Measurements from ENCODE around the gene TRIM39. TPM values are rescaled to one million over a fixed set of nuclear protein-coding genes. Genes with fewer than 3 reads are reported as not detected.
A peak's percentile ranks its signal among the peaks of the same experiment; 100 is the strongest.
"Not testable (repeated sequence)": the region's sequence is repeated elsewhere in the genome, so short reads cannot be mapped to it uniquely, and the experiment has no call there.

The TRIM39 gene
- total RNA-seq, 1 experiment from 2014 or later: 26.8 TPM

DNA sequence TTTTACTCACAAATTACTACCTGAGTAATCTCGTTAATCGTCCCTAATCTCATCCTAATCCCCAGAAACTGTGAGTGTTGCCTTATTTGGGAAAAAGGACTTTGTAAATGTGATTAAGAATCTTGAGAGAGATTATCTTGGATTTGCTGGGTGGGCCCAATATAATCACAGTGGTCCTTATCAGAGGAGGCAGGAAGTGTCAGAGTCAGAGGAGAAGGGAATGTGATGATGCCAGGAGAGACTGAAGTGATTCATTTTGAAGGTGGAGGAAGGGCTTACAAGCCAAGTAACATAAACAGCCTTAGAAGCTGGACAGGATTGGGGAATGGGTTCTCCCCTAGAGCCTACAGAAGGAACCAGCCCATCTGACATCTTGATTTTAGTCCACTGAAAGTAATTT lies 34.9 kb downstream of the TRIM39 start:
- DNase-seq (ENCODE audit: low read depth): no peak

DNA sequence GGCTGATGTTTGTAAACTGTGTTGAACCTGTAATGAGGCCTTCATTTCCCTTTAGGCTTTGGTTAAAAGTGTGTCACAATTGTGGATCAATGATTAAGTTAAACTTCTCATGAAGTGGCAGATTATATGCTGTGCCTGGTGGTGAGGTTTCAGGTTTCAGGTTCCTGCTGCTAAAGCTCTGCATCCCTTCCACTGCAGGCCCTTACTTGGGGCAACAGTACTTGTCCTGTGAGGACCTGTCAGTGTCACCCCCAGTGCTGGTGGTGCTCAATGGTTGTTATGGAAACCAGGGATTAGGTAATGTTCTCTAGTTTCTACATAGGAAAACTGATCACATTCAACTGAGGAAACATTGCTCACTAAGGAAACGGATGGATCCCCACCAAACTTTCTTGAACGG lies 36.7 kb downstream of the TRIM39 start:
- no peak for DNase-seq (ENCODE audit: low read depth)

DNA sequence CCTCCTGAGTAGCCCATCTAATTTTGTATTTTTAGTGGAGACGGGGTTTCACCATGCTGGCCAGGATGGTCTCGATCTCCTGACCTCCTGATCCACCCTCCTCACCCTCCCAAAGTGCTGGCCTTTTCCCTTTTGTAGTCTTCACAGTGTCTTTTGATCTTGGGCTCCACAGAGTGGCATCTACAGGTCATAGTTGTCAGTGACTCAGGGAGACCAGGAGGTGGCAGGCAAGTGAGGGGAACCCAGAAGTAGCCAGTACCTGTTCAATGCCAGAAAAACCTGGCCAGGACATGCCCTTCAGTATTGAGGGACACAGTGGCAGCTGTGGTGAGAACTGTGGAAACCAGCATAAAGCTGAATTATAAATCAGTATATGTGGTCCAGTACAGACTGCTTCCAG lies 37.9 kb downstream of the TRIM39 start:
- DNase-seq (ENCODE audit: low read depth): peak; percentile 11

DNA sequence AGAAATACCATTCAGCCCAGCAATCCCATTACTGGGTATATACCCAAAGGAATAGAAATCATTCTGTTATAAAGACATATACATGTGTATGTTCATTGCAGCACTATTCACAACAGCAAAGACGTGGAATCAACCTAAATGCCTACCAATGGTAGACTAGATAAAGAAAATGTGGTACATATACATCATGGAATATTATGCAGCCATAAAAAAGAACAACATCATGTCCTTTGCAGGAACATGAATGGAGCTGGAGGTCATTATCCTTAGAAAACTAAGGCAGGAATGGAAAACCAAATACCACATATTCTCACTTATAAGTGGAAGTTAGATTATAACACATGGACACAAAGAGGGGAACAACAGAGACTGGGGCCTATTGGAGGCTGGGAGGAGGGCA lies 42.6 kb downstream of the TRIM39 start:
- DNase-seq (ENCODE audit: low read depth): not testable (repeated sequence)

DNA sequence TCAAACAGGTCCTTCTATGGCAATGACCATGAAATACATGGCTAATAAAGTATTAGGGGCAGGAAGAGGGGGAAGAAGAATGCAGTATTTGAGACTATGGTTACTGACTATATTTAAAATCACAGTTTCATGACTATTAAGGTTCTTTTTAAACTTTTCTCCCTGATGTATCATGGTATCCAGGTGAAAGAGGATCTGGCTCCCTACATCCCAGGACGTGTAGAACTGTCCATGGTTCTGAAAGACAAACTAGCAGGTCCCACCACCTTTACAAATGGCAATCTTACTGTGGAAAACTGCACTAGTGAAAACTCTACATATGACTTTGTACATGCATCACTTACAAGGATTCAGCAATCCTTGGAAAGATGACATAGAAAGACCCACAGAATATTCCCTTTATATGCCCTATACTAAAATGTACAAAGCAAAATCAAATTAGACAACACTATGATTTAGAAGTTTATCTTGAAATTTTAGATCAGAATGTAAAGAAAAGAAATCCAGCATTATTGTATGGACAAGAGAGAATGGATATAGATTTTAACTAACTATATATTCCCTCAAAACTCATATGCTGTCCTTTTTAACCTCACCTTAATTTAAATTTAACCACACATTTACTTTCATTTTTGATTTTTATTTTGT lies 51.7 kb downstream of the TRIM39 start:
- DNase-seq (ENCODE audit: low read depth): peak; percentile 53

DNA sequence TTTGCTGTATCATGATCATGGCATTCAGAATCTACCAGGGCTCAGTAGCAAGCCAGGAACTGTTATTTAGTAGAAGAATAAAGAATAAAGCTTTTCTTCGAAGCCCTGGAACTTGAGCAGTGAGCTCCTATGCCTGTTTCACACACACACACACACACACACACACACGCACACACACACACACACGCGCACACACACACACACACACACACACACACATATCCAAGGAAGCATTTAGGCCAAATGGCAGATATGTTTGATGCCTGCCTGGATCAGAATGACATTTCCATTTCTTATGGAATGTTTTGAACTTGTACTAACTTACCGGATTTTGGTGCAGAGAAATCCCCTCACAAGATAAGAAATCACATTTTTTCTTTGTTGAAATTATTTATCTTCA lies 53.7 kb downstream of the TRIM39 start:
- DNase-seq (ENCODE audit: low read depth): no peak

DNA sequence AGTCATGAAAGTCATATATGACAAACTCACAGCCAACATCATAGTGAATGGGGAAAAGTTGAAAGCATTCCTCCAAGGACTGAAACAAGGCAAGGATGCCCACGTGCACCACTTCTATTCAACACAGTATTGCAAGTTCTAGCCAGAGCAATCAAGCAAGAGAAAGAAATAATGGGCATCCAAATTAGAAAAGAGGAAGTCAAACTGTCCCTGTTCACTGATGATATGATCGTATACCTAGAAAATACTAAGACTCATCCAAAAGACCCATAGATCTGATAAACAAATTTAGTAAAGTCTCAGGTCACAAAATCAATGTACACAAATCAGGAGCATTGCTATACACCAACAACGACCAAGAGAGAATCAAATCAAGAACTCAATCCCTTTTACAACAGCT lies 59.4 kb downstream of the TRIM39 start:
- no peak for DNase-seq (ENCODE audit: low read depth)

DNA sequence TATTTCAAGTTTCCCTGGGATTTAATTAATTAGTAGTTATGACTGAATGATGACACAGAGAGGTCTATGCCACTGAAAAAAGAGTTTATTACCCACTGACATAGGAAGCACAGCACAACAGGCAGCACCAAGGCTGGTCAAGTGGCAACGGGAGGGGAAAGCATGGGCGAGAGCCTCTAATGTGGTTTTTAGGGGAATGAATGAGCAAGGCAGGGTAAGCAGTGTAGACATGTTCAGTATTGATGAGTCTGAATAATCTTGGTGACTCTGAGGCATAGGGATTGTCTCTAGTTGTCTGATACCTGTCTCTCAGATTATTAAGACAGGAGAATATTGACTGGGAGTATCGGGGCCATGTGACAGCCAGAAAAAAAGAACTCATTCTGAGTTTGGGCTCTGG lies 64.5 kb downstream of the TRIM39 start:
- no peak for DNase-seq (ENCODE audit: low read depth)

Other genes with a start within 250 kb of the TRIM39 start
- gene TRIM31, start 213.8 kb upstream of the TRIM39 start, total RNA-seq (2014; rRNA removed; shearing (Covaris generic)): not detected in 2 replicates
- not detected in 2 replicates for gene TRIM40, start 190.8 kb upstream of the TRIM39 start, total RNA-seq (2014; rRNA removed; shearing (Covaris generic))
- gene TRIM10, start 165.7 kb upstream of the TRIM39 start, total RNA-seq (2014; rRNA removed; shearing (Covaris generic)): not detected in 2 replicates
- gene TRIM15, start 163.4 kb upstream of the TRIM39 start, total RNA-seq (2014; rRNA removed; shearing (Covaris generic)): not detected in 2 replicates
- gene TRIM26, start 113.5 kb upstream of the TRIM39 start, total RNA-seq (2014; rRNA removed; shearing (Covaris generic)): 90.0 and 111 TPM in 2 replicates
- gene RPP21, start 18.2 kb downstream of the TRIM39 start, total RNA-seq (2014; rRNA removed; shearing (Covaris generic)): 106 and 156 TPM in 2 replicates
- gene HLA-E, start 162.6 kb downstream of the TRIM39 start, total RNA-seq (2014; rRNA removed; shearing (Covaris generic)): 643 and 778 TPM in 2 replicates
- 45.4 and 57.4 TPM in 2 replicates for gene GNL1, start 229.6 kb downstream of the TRIM39 start, total RNA-seq (2014; rRNA removed; shearing (Covaris generic))
- 21.2 and 45.8 TPM in 2 replicates for gene PRR3, start 230.4 kb downstream of the TRIM39 start, total RNA-seq (2014; rRNA removed; shearing (Covaris generic))
- 56.3 and 95.3 TPM in 2 replicates for gene ABCF1, start 244.5 kb downstream of the TRIM39 start, total RNA-seq (2014; rRNA removed; shearing (Covaris generic))

Measured in M059J (cell line).